Ectodermal cell (in vitro differentiated cells): ENCODE data around the gene COL21A1.

Experiments used
- H3K27ac ChIP-seq: 2 replicates; pipeline ENCODE4 v1.7.0; 2013; ENCODE audit warnings: mild to moderate bottlenecking, low read depth, low read length; ENCODE audit not compliant: insufficient read depth, poor library complexity, severe bottlenecking
- H3K27me3 ChIP-seq: 2 replicates; pipeline ENCODE4 v1.7.0; 2013; ENCODE audit warnings: mild to moderate bottlenecking, low read length; ENCODE audit not compliant: insufficient read depth, control insufficient read depth, poor library complexity, severe bottlenecking
- H3K36me3 ChIP-seq: one replicate; pipeline ENCODE4 v1.7.0; 2013; ENCODE audit warnings: low read length; ENCODE audit not compliant: control insufficient read depth, insufficient read depth
- H3K4me1 ChIP-seq: one replicate; pipeline ENCODE4 v1.7.0; 2013; ENCODE audit warnings: low read length; ENCODE audit not compliant: control insufficient read depth, insufficient read depth
- H3K4me3 ChIP-seq: 2 replicates; pipeline ENCODE4 v1.7.0; 2013; ENCODE audit warnings: low read depth, low read length, control low read depth; ENCODE audit not compliant: insufficient read depth
- H3K9me3 ChIP-seq: 2 replicates; pipeline ENCODE4 v1.7.0; 2013; ENCODE audit warnings: mild to moderate bottlenecking, low read length, moderate library complexity; ENCODE audit not compliant: control insufficient read depth
- WGBS, 2 experiments: methylation state at CpG; one replicate each; pipeline ENCODE4 v1.1.7; 2013; ENCODE audit warnings: missing lambda C conversion rate in 2 of 2; 5-methylcytosine and 5-hydroxymethylcytosine counted together

The COL21A1 gene

GRCh38 chr6:56246541-56246880, 869 bp downstream of the COL21A1 start:
- H3K4me3 ChIP-seq: peak overlapping the region; percentile 48
- WGBS, 2 experiments: 11 to 15% methylated on average over 5 of the region's 5 CpGs

GRCh38 chr6:56245903-56246351, 1.5 kb downstream of the COL21A1 start:
- H3K27me3 ChIP-seq: peaks cover 22% of the 10 kb centered on the region
- no peak overlapping the region for H3K4me3 ChIP-seq
- H3K9me3 ChIP-seq: no peaks in the 10 kb centered on the region
- WGBS, 2 experiments: 39 to 41% methylated on average over 2 of the region's 2 CpGs
- H3K27ac ChIP-seq: no peak overlapping the region
- H3K36me3 ChIP-seq: no peaks in the 10 kb centered on the region
- H3K4me1 ChIP-seq: no peaks in the 10 kb centered on the region

More at GRCh38 chr6:56246541-56246880, 869 bp downstream of the COL21A1 start:
- no peaks in the 10 kb centered on the region for H3K36me3 ChIP-seq
- H3K27ac ChIP-seq: no peak overlapping the region
- no peaks in the 10 kb centered on the region for H3K4me1 ChIP-seq
- peaks cover 22% of the 10 kb centered on the region for H3K27me3 ChIP-seq
- no peaks in the 10 kb centered on the region for H3K9me3 ChIP-seq

GRCh38 chr6:56244528-56245253, 2.7 kb downstream of the COL21A1 start:
- Histone ChIP-seq H3K27ac (no peak overlapping the region), H3K9me3 (no peaks in the 10 kb centered on the region), H3K36me3 (no peaks in the 10 kb centered on the region), H3K27me3 (peaks cover 22% of the 10 kb centered on the region), H3K4me3 (no peak overlapping the region), H3K4me1 (no peaks in the 10 kb centered on the region)
- WGBS, 2 experiments: 80 to 100% methylated on average over 1 to 2 of the region's 3 CpGs

- no peaks in the 10 kb centered on the region for H3K4me1 ChIP-seq
- peaks cover 22% of the 10 kb centered on the region for H3K27me3 ChIP-seq
- no peaks in the 10 kb centered on the region for H3K9me3 ChIP-seq
- H3K4me3 ChIP-seq: no peak overlapping the region
- no peak overlapping the region for H3K27ac ChIP-seq
- no peaks in the 10 kb centered on the region for H3K36me3 ChIP-seq
Measured at GRCh38 chr6:56244089-56244488, 3.3 kb downstream of the COL21A1 start.

DNA sequence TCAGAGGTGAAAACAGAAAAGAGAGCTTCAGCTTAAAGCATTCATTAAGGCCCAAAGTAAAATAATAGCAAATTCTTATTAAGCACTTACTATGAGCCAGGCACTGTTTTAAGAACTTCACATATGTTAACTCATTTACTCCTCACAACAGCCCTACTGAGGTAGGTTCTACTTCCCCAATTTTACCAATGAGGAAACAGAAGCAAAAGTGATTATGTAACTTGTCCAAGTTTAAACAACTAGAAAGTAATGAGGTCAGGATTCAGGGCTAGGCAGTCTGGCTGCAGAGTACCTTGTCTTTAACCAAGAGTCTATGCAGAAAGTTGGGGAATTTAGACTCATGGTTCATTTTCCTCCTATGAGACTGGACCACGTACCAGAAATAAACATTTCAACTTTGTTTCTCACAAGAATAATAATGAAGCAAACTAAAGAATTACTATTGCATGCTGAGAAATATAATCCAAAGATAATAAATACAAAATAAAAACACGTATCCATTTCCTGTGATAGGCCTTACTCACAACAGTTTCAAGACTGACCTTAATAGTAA, 3.8 kb downstream of the COL21A1 start:
- no peaks in the 10 kb centered on the region for H3K9me3 ChIP-seq
- H3K36me3 ChIP-seq: no peaks in the 10 kb centered on the region
- no peak overlapping the region for H3K27ac ChIP-seq
- H3K27me3 ChIP-seq: peaks cover 22% of the 10 kb centered on the region
- H3K4me1 ChIP-seq: no peaks in the 10 kb centered on the region
- H3K4me3 ChIP-seq: no peak overlapping the region
- 94 to 98% methylated on average over 1 to 2 of the region's 2 CpGs for WGBS, 2 experiments

GRCh38 chr6:56242346-56242745, 5.0 kb downstream of the COL21A1 start:
- Histone ChIP-seq H3K9me3 (no peaks in the 10 kb centered on the region), H3K36me3 (no peaks in the 10 kb centered on the region), H3K4me3 (no peak overlapping the region), H3K4me1 (no peaks in the 10 kb centered on the region), H3K27me3 (peaks cover 13% of the 10 kb centered on the region), H3K27ac (no peak overlapping the region)
- 60 to 64% methylated on average over 2 of the region's 2 CpGs for WGBS, 2 experiments

DNA sequence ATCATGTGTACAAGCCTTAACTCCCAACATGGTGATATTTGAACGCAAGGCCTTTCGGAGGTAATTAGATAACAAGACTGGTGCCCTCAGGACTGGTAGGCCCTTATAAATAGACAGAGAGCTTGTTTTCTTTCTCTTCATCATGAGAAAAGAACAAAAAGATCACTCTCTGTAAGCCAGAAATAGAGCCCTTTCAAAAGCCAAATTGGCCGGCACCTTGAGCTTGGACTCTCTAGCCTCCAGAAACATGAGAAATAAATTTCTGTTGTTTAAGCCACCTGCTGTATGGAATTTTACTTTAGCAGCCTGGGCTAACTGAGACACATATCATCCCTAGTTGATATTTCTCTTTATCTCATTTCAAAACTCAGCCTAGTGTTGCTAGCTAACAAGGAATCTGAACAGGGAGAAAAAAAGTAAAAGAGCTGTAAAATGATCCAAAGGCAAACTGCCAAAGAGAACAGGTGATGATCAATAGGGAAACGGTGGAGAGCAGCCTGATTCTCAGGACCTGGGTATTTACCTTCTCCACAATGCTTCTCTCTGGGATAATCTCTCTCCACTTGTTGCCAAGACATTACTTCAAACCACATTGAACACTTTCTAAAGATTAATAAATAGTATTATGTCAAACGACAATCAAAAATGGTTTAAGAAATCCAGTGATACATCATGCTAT, 6.1 kb downstream of the COL21A1 start:
- Histone ChIP-seq H3K27ac (no peak overlapping the region), H3K27me3 (peaks cover 2% of the 10 kb centered on the region), H3K36me3 (no peaks in the 10 kb centered on the region), H3K4me1 (no peaks in the 10 kb centered on the region), H3K9me3 (no peaks in the 10 kb centered on the region), H3K4me3 (no peak overlapping the region)
- 93% methylated on average over 4 to 5 of the region's 5 CpGs for WGBS, 2 experiments

- Histone ChIP-seq H3K4me1 (no peaks in the 10 kb centered on the region), H3K4me3 (no peak overlapping the region), H3K9me3 (no peaks in the 10 kb centered on the region), H3K27ac (no peak overlapping the region), H3K27me3 (no peaks in the 10 kb centered on the region), H3K36me3 (no peaks in the 10 kb centered on the region)
- 74 to 84% methylated on average over 2 of the region's 2 CpGs for WGBS, 2 experiments
Measured at GRCh38 chr6:56238352-56238751, 9.0 kb downstream of the COL21A1 start.

DNA sequence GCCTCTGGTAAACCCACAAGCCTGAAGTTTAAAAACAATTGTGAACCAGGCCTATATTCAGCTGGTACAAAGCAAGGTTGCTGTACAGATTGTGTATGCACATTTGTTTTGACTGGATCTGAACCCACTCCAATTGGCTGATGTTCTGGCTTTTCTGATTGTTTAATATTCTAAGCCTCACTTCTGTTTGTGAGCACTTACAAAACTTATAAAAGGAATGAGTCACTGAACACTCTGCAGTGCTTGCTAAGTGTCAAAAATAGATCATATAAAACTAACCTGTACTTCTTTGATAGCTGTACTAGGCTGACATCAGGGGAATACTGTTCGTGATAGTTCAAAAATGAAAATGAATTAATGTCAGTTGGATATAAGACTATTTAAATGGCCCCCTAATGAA, 12.1 kb downstream of the COL21A1 start:
- Histone ChIP-seq H3K9me3 (no peaks in the 10 kb centered on the region), H3K4me1 (no peaks in the 10 kb centered on the region), H3K36me3 (no peaks in the 10 kb centered on the region), H3K27ac (no peak overlapping the region), H3K4me3 (no peak overlapping the region), H3K27me3 (no peaks in the 10 kb centered on the region)
- 90 to 100% methylated on average over 1 of the region's 1 CpG for WGBS, 2 experiments

GRCh38 chr6:56232436-56232835, 14.9 kb downstream of the COL21A1 start:
- Histone ChIP-seq H3K27me3 (no peaks in the 10 kb centered on the region), H3K4me1 (no peaks in the 10 kb centered on the region), H3K27ac (no peak overlapping the region), H3K4me3 (no peak overlapping the region), H3K9me3 (no peaks in the 10 kb centered on the region), H3K36me3 (no peaks in the 10 kb centered on the region)
- 86 to 93% methylated on average over 2 of the region's 2 CpGs for WGBS, 2 experiments
